ENCODE measurements around the gene DNM3.

The DNM3 gene

DNA sequence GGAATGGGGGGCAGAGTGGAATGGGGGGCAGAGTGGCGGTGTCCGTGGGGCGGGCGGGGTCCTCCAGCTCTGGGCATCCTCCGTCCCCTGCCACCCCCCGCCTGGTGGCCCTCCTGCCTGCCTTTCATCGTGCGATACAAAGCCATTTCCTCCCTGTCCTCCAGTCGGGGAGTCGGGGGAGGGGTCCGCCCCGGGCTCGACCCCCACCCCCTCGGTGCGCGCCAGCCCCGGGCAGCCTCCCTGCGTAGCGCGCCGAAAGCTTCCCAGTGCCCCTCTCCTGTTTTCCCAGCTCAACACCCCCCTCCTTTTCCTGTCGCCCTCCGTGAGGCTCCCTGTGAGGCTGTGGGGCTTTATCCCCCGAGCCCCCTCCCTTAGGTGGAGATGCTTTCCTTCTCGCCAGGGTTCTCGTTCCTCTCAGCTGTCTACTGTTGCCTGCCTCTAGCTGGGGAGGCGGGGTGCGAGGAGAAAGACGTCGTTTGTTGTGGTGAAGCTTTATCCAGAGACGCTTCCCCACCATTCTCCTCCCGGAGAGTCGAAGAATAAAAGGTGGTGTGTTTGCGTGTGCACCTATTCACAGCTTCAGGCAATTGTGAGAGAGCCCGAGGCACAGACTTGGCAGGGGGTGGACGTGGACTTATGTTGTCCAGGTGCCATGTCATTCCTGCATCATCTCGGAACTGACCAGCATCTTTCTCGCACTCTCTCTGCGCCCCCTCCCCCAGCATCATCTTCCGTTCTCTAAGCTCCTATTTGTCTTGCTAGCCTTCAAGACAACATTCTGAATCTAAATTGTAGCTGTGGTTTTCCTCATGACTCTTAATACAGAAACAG is 848 bp downstream of the DNM3 start (continued):
- TF ChIP-seq ATF2 (tag by site-specific recombination; IDR thresholded peaks at IDR 0.05; ENCODE audit: low read depth) (no peak), ZNF121 (tag by site-specific recombination; IDR thresholded peaks at IDR 0.05) (no peak), KLF17 (tag by site-specific recombination; IDR thresholded peaks at IDR 0.05) (no peak), ZNF302 (tag by site-specific recombination; IDR thresholded peaks at IDR 0.05; ENCODE audit: low read depth) (no peak), ZNF175 (tag by site-specific recombination; IDR thresholded peaks at IDR 0.05) (no peak), ZNF366 (tag by site-specific recombination; conservative IDR thresholded peaks at IDR 0.05) (no peak), ZNF626 (tag by site-specific recombination; IDR thresholded peaks at IDR 0.05) (no peak), GLIS2 (tag by site-specific recombination; IDR thresholded peaks at IDR 0.05) (peak; percentile 90), ZNF560 (tag by site-specific recombination; IDR thresholded peaks at IDR 0.05; ENCODE audit: borderline replicate concordance) (no peak), ZNF2 (tag by site-specific recombination; IDR thresholded peaks at IDR 0.05) (0 out of 2 replicates have a peak, but pooled peaks have one; percentile 13), ZNF132 (tag by site-specific recombination; IDR thresholded peaks at IDR 0.05; ENCODE audit: borderline replicate concordance) (no peak), ZNF473 (tag by site-specific recombination; IDR thresholded peaks at IDR 0.05) (no peak), HIC1 (tag by site-specific recombination; IDR thresholded peaks at IDR 0.05) (no peak), TRIM28 (IDR thresholded peaks at IDR 0.05; ENCODE audit: borderline replicate concordance, low read length) (no peak), GLIS1 (tag by site-specific recombination; IDR thresholded peaks at IDR 0.05) (peak; percentile 58; the same call in 1 of the 2 replicates), ZFP3 (tag by site-specific recombination; IDR thresholded peaks at IDR 0.05; ENCODE audit: low read depth) (no peak), ZNF660 (tag by site-specific recombination; IDR thresholded peaks at IDR 0.05) (no peak), ZNF521 (tag by site-specific recombination; IDR thresholded peaks at IDR 0.05) (no peak), GFI1B (tag by site-specific recombination; IDR thresholded peaks at IDR 0.05) (no peak), ZSCAN30 (tag by site-specific recombination; IDR thresholded peaks at IDR 0.05) (peak; percentile 94), ZBTB1 (tag by site-specific recombination; IDR thresholded peaks at IDR 0.05) (no peak), ZNF707 (tag by site-specific recombination; IDR thresholded peaks at IDR 0.05) (no peak), ZNF514 (tag by site-specific recombination; IDR thresholded peaks at IDR 0.05) (no peak), HOXD13 (CRISPR knock-in tag; IDR thresholded peaks at IDR 0.05; ENCODE audit: borderline replicate concordance) (no peak)
- TF ChIP-seq, protein P1, sequence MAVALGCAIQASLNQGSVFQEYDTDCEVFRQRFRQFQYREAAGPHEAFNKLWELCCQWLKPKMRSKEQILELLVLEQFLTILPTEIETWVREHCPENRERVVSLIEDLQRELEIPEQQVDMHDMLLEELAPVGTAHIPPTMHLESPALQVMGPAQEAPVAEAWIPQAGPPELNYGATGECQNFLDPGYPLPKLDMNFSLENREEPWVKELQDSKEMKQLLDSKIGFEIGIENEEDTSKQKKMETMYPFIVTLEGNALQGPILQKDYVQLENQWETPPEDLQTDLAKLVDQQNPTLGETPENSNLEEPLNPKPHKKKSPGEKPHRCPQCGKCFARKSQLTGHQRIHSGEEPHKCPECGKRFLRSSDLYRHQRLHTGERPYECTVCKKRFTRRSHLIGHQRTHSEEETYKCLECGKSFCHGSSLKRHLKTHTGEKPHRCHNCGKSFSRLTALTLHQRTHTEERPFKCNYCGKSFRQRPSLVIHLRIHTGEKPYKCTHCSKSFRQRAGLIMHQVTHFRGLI (tag by site-specific recombination; IDR thresholded peaks at IDR 0.05): no peak
- TF ChIP-seq, protein P2, sequence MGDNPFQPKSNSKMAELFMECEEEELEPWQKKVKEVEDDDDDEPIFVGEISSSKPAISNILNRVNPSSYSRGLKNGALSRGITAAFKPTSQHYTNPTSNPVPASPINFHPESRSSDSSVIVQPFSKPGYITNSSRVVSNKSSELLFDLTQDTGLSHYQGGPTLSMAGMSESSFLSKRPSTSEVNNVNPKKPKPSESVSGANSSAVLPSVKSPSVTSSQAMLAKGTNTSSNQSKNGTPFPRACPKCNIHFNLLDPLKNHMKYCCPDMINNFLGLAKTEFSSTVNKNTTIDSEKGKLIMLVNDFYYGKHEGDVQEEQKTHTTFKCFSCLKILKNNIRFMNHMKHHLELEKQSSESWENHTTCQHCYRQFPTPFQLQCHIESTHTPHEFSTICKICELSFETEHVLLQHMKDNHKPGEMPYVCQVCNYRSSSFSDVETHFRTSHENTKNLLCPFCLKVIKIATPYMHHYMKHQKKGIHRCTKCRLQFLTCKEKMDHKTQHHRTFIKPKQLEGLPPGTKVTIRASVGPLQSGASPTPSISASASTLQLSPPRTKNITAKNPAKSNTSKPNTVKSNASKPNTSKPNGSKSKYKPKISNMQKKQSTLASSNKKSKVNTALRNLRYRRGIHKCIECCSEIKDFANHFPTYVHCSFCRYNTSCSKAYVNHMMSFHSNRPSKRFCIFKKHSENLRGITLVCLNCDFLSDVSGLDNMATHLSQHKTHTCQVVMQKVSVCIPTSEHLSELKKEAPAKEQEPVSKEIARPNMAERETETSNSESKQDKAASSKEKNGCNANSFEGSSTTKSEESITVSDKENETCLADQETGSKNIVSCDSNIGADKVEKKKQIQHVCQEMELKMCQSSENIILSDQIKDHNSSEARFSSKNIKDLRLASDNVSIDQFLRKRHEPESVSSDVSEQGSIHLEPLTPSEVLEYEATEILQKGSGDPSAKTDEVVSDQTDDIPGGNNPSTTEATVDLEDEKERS (tag by site-specific recombination; IDR thresholded peaks at IDR 0.05): no peak
- TF ChIP-seq, protein P3, sequence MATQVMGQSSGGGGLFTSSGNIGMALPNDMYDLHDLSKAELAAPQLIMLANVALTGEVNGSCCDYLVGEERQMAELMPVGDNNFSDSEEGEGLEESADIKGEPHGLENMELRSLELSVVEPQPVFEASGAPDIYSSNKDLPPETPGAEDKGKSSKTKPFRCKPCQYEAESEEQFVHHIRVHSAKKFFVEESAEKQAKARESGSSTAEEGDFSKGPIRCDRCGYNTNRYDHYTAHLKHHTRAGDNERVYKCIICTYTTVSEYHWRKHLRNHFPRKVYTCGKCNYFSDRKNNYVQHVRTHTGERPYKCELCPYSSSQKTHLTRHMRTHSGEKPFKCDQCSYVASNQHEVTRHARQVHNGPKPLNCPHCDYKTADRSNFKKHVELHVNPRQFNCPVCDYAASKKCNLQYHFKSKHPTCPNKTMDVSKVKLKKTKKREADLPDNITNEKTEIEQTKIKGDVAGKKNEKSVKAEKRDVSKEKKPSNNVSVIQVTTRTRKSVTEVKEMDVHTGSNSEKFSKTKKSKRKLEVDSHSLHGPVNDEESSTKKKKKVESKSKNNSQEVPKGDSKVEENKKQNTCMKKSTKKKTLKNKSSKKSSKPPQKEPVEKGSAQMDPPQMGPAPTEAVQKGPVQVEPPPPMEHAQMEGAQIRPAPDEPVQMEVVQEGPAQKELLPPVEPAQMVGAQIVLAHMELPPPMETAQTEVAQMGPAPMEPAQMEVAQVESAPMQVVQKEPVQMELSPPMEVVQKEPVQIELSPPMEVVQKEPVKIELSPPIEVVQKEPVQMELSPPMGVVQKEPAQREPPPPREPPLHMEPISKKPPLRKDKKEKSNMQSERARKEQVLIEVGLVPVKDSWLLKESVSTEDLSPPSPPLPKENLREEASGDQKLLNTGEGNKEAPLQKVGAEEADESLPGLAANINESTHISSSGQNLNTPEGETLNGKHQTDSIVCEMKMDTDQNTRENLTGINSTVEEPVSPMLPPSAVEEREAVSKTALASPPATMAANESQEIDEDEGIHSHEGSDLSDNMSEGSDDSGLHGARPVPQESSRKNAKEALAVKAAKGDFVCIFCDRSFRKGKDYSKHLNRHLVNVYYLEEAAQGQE (tag by site-specific recombination; IDR thresholded peaks at IDR 0.05): peak; percentile 72; the same call in 1 of the 2 replicates
